K562 (cell line): ENCODE results near the gene MIEF1. TPM values are rescaled to one million over a fixed set of nuclear protein-coding genes. Genes with fewer than 3 reads are reported as not detected.

Source experiments
- BMI1 ChIP-seq: fragments of 150-350 bp; IDR thresholded peaks from 2 replicates; pipeline ENCODE4 v1.6.1; 2014; ENCODE audit warnings: low read length
- GABPB1 ChIP-seq: sonication (generic); formaldehyde crosslinking; IDR thresholded peaks from 2 replicates; pipeline ENCODE4 v1.8.0; 2022; ENCODE audit warnings: mild to moderate bottlenecking, missing genetic modification reagents
- KDM2B ChIP-seq: fragments of 250-450 bp; sonication (Bioruptor Pico); IDR thresholded peaks from 2 replicates; pipeline ENCODE4 v1.8.0; 2021; ENCODE audit warnings: mild to moderate bottlenecking, moderate library complexity
- MAFK ChIP-seq: IDR thresholded peaks from 2 replicates; pipeline ENCODE4 v1.6.1; 2011; ENCODE audit warnings: low read length, improper control_type of control experiment
- PBX2 ChIP-seq, 2 experiments: IDR thresholded peaks in 1 of 2; conservative IDR thresholded peaks in 1 of 2; 2 replicates each; pipeline ENCODE4 v1.6.1; 2016; ENCODE audit warnings: low read depth in 2 of 2, mild to moderate bottlenecking in 1 of 2, missing compliant biosample characterization in 1 of 2, missing genetic modification characterization in 1 of 2, moderate library complexity in 1 of 2
- PHF21A ChIP-seq: fragments of 450-650 bp; IDR thresholded peaks from 2 replicates; pipeline ENCODE4 v1.6.1; 2017; ENCODE audit warnings: low read depth, borderline replicate concordance
- PTBP1 ChIP-seq: fragments of 200-400 bp; formaldehyde crosslinking; IDR thresholded peaks from 2 replicates; pipeline ENCODE4 v1.6.1; 2017; ENCODE audit warnings: low read depth, low read length
- PTRF ChIP-seq: fragments of 450-650 bp; IDR thresholded peaks from 2 replicates; pipeline ENCODE4 v1.6.1; 2016; ENCODE audit warnings: mild to moderate bottlenecking, missing genetic modification characterization, missing compliant biosample characterization
- TBP ChIP-seq: optimal IDR thresholded peaks from 2 replicates; pipeline ENCODE3; 2011; ENCODE audit warnings: low read depth, low read length, improper control_type of control experiment
- TGIF2 ChIP-seq: sonication (generic); formaldehyde crosslinking; IDR thresholded peaks from 2 replicates; pipeline ENCODE4 v1.8.1; 2022; ENCODE audit warnings: mild to moderate bottlenecking, missing genetic modification reagents, moderate library complexity
- XRCC3 ChIP-seq: fragments of 450-650 bp; IDR thresholded peaks from 2 replicates; pipeline ENCODE4 v1.6.1; 2017; ENCODE audit warnings: mild to moderate bottlenecking, moderate library complexity
- ZNF140 ChIP-seq: fragments of 250-450 bp; sonication (Bioruptor Pico); IDR thresholded peaks from 2 replicates; pipeline ENCODE4 v1.8.0; 2021; ENCODE audit warnings: moderate library complexity, mild to moderate bottlenecking, inconsistent platforms
- ZNF407 ChIP-seq: fragments of 450-650 bp; IDR thresholded peaks from 2 replicates; pipeline ENCODE4 v1.6.1; 2016; ENCODE audit warnings: low read depth
- polyA plus RNA-seq, 8 experiments: library from polyadenylated mRNA; depleted of rRNA in 4 of 8; stranded (reverse) in 5 of 8; unstranded in 3 of 8; fragments of >200 nt; fragmentation: Nextera tagmentation in 2 of 8; fragmentation: Illumina TruSeq in 1 of 8; extraction: Ambion mirVana in 2 of 8; extraction: Trizol in 1 of 8; gene quantifications; 2 replicates each; pipeline versions ENCODE4 v1.2.1 to v1.2.3, GENCODE V29; 2011 to 2014; ENCODE audit warnings: inconsistent platforms in 1 of 8, missing spikeins in 1 of 8
- total RNA-seq, 7 experiments: library from RNA; depleted of rRNA in 6 of 7; stranded (reverse); fragments of >200 nt in 6 of 7; fragmentation: Illumina TruSeq in 2 of 7; extraction: Trizol in 2 of 7; gene quantifications; 2 replicates each; pipeline versions ENCODE4 v1.2.1 to v1.2.3, GENCODE V29; 2011 to 2021; ENCODE audit warnings: low replicate concordance in 1 of 7
- TF ChIP-seq, protein P1 (sequence below), 2 experiments: IDR thresholded peaks; 2 replicates each; pipeline ENCODE4 v1.6.1; 2012; ENCODE audit warnings: improper control_type of control experiment in 2 of 2, low read depth in 2 of 2, low read length in 2 of 2, borderline replicate concordance in 1 of 2

Gene MIEF1
- total and polyA plus RNA-seq, 9 of the 15 experiments (the other 6 are each of a cell fraction or from before 2014, with no cell fraction given), result 10.9 to 51.8 (median 25.5) TPM

DNA sequence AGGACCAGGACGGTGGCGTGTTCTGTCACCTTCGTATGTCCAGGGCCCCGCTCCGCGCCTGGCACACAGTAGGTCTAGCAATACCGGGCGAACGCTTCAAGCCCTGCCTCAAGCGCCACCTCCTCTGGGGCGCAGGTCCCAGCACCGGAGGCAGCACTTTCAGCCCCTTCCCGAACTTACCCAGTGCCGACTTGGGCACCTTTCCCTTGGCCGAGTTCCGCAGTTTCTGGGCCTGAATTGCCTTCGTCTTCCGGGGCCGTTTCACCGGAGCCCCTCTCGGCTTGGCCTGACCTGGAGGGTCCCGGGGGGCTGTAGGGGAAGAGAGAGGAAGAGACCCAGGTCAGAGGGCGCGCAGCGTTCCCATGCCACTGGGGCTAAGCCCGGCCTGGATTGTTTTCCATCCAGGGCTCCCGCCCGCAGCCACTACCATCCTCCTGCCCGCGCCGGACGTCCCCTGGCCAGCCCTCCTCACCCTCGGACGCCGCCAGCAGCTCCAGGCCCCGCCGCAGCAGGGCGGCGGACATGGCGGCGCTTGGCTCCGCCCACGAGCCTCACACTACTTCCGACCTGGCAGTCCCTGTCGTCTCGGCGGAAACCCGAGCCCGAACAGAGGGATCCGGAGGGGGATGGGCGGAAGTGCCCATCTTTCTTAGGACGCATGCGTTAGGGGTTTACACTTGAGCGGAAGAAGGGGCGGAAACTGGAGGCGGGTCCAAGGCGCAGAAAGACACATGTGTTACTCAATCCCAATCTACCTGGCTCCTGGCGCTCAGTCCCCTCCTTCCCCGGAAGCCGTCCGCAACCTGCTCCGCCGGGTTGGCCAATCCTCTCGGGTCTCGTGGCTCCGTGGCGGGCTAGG lies 30.4 kb downstream of the MIEF1 start, which contains the start of gene RPS19BP1 (continued):
- peak; percentile 48 for TF ChIP-seq PBX2 (CRISPR knock-in tag; IDR thresholded peaks at IDR 0.05; ENCODE audit: low read depth)
- TF ChIP-seq PBX2 (tag; conservative IDR thresholded peaks at IDR 0.05; ENCODE audit: low read depth), result peak; percentile 94
- TF ChIP-seq ZNF407, result no peak
- TF ChIP-seq GABPB1 (CRISPR knock-in tag), result peak; percentile 97
- no peak for TF ChIP-seq KDM2B (CRISPR knock-in tag)
- TF ChIP-seq, protein P1, sequence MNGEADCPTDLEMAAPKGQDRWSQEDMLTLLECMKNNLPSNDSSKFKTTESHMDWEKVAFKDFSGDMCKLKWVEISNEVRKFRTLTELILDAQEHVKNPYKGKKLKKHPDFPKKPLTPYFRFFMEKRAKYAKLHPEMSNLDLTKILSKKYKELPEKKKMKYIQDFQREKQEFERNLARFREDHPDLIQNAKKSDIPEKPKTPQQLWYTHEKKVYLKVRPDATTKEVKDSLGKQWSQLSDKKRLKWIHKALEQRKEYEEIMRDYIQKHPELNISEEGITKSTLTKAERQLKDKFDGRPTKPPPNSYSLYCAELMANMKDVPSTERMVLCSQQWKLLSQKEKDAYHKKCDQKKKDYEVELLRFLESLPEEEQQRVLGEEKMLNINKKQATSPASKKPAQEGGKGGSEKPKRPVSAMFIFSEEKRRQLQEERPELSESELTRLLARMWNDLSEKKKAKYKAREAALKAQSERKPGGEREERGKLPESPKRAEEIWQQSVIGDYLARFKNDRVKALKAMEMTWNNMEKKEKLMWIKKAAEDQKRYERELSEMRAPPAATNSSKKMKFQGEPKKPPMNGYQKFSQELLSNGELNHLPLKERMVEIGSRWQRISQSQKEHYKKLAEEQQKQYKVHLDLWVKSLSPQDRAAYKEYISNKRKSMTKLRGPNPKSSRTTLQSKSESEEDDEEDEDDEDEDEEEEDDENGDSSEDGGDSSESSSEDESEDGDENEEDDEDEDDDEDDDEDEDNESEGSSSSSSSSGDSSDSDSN (IDR thresholded peaks at IDR 0.05; ENCODE audit: borderline replicate concordance in 1 of 2, low read depth in 2 of 2, low read length in 2 of 2), result peak in 1 of 2 experiments; percentile 88; a peak in 2 of 4 replicates
- TF ChIP-seq XRCC3, result no peak
- TF ChIP-seq PHF21A, result no peak
- TF ChIP-seq MAFK, result no peak
- no peak for TF ChIP-seq BMI1
- 0 out of 2 replicates have a peak, but pooled peaks have one; percentile 37 for TF ChIP-seq TGIF2 (CRISPR knock-in tag)
- TF ChIP-seq PTRF (tag), result no peak
- no peak for TF ChIP-seq ZNF140 (CRISPR knock-in tag)
- TF ChIP-seq PTBP1, result no peak
- TF ChIP-seq TBP, result peak; percentile 56
